Measurements from ENCODE around the gene MROH9.

The MROH9 gene

GRCh38 chr1:171082606-171083005, 147.3 kb downstream of the MROH9 start:
- Histone ChIP-seq H3K27me3 (ENCODE audit: insufficient read depth, low read depth) (no peaks in the 10 kb centered on the region), H3K9ac (no peak overlapping the region), H4K20me1 (ENCODE audit: insufficient read depth) (no peaks in the 10 kb centered on the region), H3K4me2 (no peak overlapping the region), H3K36me3 (ENCODE audit: insufficient read depth) (no peaks in the 10 kb centered on the region), H3K4me1 (ENCODE audit: low read depth, poor library complexity, severe bottlenecking) (no peaks in the 10 kb centered on the region), H3K4me3 (IDR thresholded peaks at IDR 0.05; ENCODE audit: insufficient read depth, low read depth, low read length) (no peak overlapping the region), H3K79me2 (ENCODE audit: insufficient read depth, low read depth) (no peaks in the 10 kb centered on the region), H3K27ac (no peak overlapping the region), H2AFZ (ENCODE audit: low read depth) (no peak overlapping the region)
- no peak for TF ChIP-seq CTCF (conservative IDR thresholded peaks at IDR 0.05; ENCODE audit: low read depth, low read length)

- H3K4me3 ChIP-seq (IDR thresholded peaks at IDR 0.05; ENCODE audit: insufficient read depth, low read depth, low read length): no peak overlapping the region
- H3K4me2 ChIP-seq: no peak overlapping the region
Measured at GRCh38 chr1:171083222-171083621, 147.9 kb downstream of the MROH9 start.

GRCh38 chr1:171084091-171084490, 148.8 kb downstream of the MROH9 start:
- H3K4me1 ChIP-seq (ENCODE audit: low read depth, poor library complexity, severe bottlenecking): no peaks in the 10 kb centered on the region
- TF ChIP-seq CTCF (conservative IDR thresholded peaks at IDR 0.05; ENCODE audit: low read depth, low read length): no peak
- no peak overlapping the region for H2AFZ ChIP-seq (ENCODE audit: low read depth)
- no peak overlapping the region for H3K4me2 ChIP-seq
- no peak overlapping the region for H3K27ac ChIP-seq
- H3K9ac ChIP-seq: no peak overlapping the region
- H3K36me3 ChIP-seq (ENCODE audit: insufficient read depth): no peaks in the 10 kb centered on the region
- H4K20me1 ChIP-seq (ENCODE audit: insufficient read depth): no peaks in the 10 kb centered on the region
- H3K79me2 ChIP-seq (ENCODE audit: insufficient read depth, low read depth): no peaks in the 10 kb centered on the region
- no peak overlapping the region for H3K4me3 ChIP-seq (IDR thresholded peaks at IDR 0.05; ENCODE audit: insufficient read depth, low read depth, low read length)
- H3K27me3 ChIP-seq (ENCODE audit: insufficient read depth, low read depth): no peaks in the 10 kb centered on the region

More at GRCh38 chr1:171083222-171083621, 147.9 kb downstream of the MROH9 start:
- H3K27ac ChIP-seq: no peak overlapping the region
- H2AFZ ChIP-seq (ENCODE audit: low read depth): no peak overlapping the region
- no peak overlapping the region for H3K9ac ChIP-seq
- H3K4me1 ChIP-seq (ENCODE audit: low read depth, poor library complexity, severe bottlenecking): no peaks in the 10 kb centered on the region
- H3K27me3 ChIP-seq (ENCODE audit: insufficient read depth, low read depth): no peaks in the 10 kb centered on the region
- no peaks in the 10 kb centered on the region for H4K20me1 ChIP-seq (ENCODE audit: insufficient read depth)
- no peaks in the 10 kb centered on the region for H3K36me3 ChIP-seq (ENCODE audit: insufficient read depth)
- TF ChIP-seq CTCF (conservative IDR thresholded peaks at IDR 0.05; ENCODE audit: low read depth, low read length): no peak
- H3K79me2 ChIP-seq (ENCODE audit: insufficient read depth, low read depth): no peaks in the 10 kb centered on the region

- no peaks in the 10 kb centered on the region for H4K20me1 ChIP-seq (ENCODE audit: insufficient read depth)
- no peak overlapping the region for H3K4me2 ChIP-seq
- no peaks in the 10 kb centered on the region for H3K79me2 ChIP-seq (ENCODE audit: insufficient read depth, low read depth)
- TF ChIP-seq CTCF (conservative IDR thresholded peaks at IDR 0.05; ENCODE audit: low read depth, low read length): no peak
- no peak overlapping the region for H3K4me3 ChIP-seq (IDR thresholded peaks at IDR 0.05; ENCODE audit: insufficient read depth, low read depth, low read length)
- H3K9ac ChIP-seq: no peak overlapping the region
- H3K36me3 ChIP-seq (ENCODE audit: insufficient read depth): no peaks in the 10 kb centered on the region
- no peaks in the 10 kb centered on the region for H3K27me3 ChIP-seq (ENCODE audit: insufficient read depth, low read depth)
- no peaks in the 10 kb centered on the region for H3K4me1 ChIP-seq (ENCODE audit: low read depth, poor library complexity, severe bottlenecking)
- no peak overlapping the region for H3K27ac ChIP-seq
- no peak overlapping the region for H2AFZ ChIP-seq (ENCODE audit: low read depth)
Measured at GRCh38 chr1:171084870-171085269, 149.5 kb downstream of the MROH9 start.

All from KMS-11 (cell line).